Activated effector memory CD4-positive, alpha-beta T cell treated with Interleukin-2 at 50 U/mL for 16 hours (primary cell): ENCODE measurements around the gene STRBP.

Experiments used
- DNase-seq: peaks from one replicate; pipeline ENCODE4 v3.0.0-alpha.2; 2020

STRBP gene

DNA sequence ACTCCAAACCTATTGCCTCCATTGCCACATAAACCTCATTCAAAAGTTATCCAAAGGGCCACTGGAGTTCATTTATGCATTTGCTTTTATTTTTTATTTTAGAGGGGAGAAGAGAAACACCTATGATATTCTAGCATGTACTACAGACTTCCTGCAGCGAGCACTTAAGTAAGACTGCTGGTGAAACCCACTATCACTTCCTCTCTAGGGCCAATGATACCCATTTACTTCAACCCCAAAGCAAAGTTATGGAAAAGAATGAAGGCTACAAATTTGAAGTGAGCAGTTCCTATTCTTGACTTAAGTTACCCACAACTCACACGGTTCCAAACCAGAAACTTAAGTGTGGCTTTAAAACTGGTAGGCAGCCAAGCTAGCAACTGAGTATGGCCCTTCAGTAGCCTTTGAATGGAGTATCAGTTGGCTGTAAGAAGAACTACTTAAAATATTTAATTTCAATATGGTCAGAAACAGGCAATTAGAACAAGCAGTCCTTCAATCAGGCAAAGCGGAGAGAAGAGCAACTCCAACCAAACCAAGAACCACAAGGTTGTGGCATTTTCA is 140.8 kb downstream of the STRBP start:
- no peak for DNase-seq

GRCh38 chr9:123121457-123121856 is 146.9 kb downstream of the STRBP start:
- no peak for DNase-seq

DNA sequence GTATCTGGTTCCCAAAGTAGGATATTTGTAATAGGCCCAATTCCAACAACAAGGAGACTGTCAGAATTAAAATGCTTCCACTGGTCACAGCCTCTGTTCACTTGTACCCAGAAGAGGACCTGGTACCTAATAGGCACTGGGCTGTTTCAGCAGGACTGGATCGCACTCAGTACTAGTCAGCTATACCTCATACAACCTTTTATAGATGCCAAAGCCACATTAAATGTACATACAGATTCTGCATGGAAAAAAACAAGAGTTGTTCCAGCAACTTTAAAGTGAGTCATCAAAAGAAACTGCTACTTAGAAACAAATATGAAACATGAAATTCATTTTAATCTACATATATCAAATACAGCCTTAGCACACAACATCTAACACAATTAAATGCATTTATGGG is 147.4 kb downstream of the STRBP start:
- DNase-seq = no peak

- no peak for DNase-seq
Measured at GRCh38 chr9:123120131-123120530, 148.3 kb downstream of the STRBP start.

DNA sequence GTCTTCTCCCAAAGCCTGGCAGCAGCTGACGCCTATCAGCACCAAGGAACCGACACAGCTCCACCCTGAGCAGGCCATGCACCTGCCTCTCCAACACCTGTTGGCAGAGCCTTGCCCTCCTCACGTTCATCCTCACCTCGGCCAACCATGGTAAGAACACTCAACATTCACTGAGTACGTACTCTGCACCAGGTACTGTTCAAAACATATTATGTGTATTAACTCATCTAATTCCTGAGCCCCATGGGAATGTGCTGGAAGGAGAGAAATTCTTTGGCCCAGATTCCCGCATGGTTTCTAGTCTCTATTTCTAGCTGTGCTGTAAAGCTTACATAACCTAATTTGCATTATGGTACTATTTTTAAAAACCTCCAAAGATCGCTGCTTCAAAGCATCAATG is 148.8 kb downstream of the STRBP start:
- DNase-seq = no peak

GRCh38 chr9:123116036-123116435 is 152.3 kb downstream of the STRBP start:
- no peak for DNase-seq

DNA sequence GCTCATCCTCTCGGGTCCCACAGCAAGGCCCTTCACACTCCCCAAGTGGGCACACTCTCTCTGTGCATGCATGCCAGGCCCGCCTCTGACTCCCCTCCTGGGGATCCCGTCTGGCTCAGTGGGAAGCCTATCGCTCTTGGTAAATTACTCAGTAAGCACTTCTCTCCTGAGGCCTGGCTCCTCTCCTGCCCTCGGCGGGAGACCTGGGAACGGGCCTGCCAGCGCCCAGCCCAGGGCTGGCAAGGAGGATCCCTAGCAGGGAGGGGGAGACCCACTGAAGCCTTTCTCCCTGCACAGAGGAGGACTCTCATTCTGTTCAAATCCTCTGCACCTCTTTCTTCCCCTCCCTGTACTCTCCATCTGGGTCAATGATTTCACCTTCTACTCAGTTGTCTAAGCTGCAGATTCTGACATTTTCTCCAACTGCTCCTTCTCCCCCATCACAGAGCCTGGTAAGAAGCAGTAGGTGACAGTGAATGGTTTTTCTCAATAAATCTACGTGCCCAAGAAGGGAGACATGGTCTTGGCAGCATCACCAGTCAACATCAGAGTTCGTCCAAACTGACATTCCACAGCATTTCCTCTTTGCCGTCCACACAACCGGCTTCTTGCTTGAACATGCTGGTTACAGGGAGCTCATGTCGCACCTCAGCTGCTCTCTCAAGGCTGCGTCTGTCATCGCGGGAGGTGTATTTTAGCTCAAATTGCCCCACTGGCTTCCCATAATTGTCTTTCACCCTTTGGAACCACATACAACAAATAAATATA is 153.1 kb downstream of the STRBP start:
- no peak for DNase-seq

- no peak for DNase-seq
Measured at GRCh38 chr9:123113185-123113584, 155.2 kb downstream of the STRBP start.

DNA sequence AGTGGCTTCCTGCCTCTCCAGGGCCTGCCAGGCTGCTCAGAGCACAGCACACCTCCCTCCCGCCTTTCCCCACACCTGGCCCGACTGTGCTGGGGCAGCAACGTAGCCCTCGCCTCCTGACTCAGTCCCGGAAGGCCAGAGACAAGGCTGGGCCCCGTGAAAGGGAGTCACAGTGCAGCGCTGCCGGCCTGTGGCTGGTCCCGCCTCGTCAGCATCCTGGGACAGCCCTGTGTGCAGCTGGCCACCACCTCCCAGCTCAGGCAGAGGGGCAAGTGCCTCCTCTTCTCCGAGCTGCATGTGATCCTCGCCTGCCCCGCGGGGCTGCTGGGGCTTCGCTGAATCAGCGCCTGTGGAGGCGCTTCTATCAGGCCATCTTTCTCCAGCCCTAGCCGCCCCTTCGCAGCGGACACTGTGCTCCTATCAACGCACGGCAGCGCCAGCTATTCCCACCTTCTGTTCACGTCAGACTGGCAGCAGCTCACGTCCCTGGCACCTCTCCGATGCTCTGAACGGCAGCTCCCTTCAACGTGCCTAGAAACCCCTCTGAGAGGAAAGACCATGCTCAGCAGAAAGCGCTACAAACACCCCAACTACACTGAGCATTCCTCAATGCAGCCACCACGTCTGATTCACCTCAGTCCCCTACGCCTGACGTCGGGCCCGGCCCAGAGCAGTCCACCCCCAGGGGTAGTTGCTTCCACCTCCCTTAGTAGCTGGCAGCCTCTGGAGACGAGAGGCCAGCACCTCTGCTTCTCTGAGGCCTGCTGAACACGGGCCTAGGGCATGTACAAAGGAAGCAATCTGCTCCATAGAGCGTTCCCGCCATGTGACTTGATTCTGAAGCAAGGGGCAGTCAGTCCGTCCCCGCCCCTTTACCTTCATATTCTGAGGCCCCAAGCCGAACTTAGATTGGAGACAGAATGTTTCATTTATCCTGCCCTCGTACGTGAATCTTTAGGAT is 156.1 kb downstream of the STRBP start:
- DNase-seq = no peak

GRCh38 chr9:123111427-123112014 is 156.9 kb downstream of the STRBP start:
- no peak for DNase-seq

GRCh38 chr9:123109540-123110279 is 158.7 kb downstream of the STRBP start:
- no peak for DNase-seq

DNA sequence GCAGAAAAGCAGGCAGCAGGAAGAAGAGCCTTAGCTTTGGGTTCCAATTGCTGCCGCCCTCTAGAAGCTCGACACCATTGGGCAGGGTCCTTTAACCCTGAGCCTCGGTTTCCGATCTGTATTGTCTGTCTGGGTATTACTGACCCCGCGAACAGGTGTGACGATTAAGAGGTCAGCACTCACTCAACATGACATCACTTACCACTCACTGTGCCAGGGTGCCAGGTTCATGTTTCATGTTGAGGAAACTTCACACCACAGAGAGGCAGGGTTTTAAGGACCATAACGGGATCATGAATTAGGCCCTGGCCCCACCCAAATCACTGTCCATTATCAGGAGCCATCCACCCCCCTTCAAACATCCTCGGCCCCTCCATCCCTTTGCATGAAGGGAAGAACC is 159.4 kb downstream of the STRBP start:
- DNase-seq = no peak

- no peak for DNase-seq
Measured at GRCh38 chr9:123107639-123108285, 160.6 kb downstream of the STRBP start.

DNA sequence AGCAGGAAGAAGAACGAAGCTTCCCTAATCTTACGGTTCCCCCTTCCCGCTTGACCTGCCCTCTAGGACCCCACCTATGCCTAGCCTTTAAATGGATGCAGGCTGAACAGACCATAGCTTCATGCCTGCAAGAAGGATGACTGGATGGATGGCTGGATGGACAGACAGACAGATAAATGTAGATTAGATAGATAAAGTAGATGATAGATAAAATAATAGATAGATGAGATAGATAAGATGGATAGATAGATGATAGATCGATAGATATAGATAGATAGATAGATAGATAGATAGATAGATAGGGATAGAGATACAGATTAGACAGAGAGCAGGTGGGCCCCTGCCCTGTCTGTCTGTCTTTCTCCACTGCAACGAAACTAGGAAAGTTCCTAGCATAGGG is 162.9 kb downstream of the STRBP start:
- no peak for DNase-seq

GRCh38 chr9:123104807-123105206 is 163.6 kb downstream of the STRBP start:
- no peak for DNase-seq

- no peak for DNase-seq
Measured at GRCh38 chr9:123102375-123103113, 165.8 kb downstream of the STRBP start.

DNA sequence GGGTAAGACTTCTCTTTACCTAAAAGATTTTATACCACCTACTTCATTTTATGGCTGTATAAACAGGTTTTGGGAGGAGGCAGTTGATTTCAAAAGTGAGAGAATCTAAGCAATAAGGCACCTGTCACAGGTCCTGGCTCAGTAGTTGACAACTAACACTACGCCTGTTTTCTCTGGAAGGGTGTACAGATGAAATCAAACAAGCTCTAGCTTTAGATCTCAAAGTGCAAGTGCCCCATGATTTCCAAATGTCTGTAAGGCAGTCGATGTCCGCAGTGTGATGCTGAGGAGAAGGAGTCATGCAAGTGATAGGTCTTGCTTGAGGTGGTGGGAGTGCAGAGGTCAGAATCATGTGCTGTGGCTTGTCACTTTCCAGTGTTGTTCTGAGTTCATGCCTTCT is 168.8 kb downstream of the STRBP start:
- no peak for DNase-seq

GRCh38 chr9:123099042-123099441 is 169.3 kb downstream of the STRBP start:
- no peak for DNase-seq

DNA sequence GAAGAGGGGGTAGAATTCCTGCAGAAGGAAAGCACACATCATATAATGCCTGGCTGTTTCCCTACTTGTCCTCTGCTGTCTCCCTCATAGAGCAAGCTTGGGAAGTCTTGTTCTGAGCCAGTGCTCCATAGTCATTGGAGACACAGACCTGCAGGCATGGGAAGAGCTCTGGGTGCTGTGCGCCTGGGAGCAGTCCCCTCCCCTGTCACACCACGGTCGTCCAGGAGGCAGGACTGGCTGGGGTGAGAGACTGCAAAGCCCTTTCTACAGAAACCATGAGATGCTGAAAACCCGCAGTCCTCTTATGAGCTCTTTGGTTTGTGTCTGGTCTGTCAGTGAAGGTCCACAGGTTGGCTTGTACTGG is 170.3 kb downstream of the STRBP start:
- no peak for DNase-seq

GRCh38 chr9:123097430-123098095 is 170.8 kb downstream of the STRBP start:
- no peak for DNase-seq

DNA sequence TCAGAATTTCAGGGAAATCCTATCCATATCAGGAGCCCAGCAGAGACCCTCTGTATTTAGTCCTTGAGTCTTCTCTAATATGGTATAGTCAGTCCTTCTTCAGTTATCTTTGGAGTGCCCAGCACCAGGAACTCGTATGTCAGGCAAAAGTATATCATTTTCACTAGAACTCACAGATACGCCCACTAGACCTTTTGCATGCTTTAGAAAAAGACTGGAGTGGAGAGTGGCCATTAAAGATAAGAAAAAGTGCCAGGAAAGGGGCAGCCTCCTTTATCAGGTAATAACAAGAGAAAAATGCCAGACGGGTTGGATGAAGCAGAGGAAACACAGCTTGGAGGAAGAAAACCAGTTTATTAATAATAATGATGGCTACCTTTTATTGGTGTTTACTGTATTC is 171.4 kb downstream of the STRBP start:
- DNase-seq = no peak
